Measurements from ENCODE around the gene FAM163B.
A peak's percentile ranks its signal among the peaks of the same experiment; 100 is the strongest.

Gene FAM163B

DNA sequence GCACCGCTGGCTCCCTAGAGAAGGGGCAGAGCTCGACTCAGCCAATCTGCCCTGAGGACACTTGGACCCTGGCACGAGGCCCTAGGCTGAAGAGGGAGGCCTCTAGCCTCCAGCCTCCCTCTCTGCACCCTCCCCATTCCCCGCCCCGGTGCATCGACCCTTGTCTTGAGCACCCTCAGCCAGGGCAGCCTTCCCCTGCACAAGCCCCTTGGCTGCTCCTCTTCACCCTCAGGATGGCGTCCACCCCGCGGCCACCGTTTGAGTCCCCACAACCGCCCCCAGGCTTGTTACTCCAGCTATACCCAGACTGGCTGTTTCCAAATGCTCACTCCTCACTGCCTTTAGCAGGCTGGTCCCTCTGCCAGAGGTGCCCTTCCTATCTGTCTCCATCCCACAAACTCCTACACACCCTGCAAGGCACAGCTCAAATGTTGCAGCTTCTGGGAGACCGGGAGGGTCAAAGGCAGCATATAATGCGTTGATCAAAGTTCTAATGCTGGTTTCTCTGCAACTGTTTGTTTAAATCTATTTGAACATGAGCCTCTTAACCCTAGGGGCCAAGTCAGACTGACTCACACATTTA is 6.5 kb upstream of the FAM163B start:
- DNase-seq: no peak

DNA sequence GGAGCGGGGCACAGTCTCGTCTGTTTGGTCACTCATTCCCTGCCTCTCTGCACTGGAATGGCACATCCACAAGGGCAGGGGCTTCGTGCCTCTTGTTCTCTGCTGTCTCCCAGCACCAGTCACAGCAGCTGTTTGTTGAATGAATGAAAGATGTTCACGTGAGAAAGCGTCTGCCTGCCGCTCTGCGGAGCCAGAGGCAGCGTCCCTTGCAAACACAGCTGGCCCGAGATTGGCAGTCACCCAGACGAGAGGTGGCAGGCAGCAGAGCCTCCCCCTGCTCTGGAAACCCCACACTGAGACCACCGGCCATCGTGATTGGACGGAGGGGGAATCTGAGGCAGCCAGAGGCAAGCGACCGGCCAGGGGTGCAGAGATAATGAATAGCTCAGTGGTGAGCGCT is 6.0 kb upstream of the FAM163B start:
- DNase-seq: no peak

DNA sequence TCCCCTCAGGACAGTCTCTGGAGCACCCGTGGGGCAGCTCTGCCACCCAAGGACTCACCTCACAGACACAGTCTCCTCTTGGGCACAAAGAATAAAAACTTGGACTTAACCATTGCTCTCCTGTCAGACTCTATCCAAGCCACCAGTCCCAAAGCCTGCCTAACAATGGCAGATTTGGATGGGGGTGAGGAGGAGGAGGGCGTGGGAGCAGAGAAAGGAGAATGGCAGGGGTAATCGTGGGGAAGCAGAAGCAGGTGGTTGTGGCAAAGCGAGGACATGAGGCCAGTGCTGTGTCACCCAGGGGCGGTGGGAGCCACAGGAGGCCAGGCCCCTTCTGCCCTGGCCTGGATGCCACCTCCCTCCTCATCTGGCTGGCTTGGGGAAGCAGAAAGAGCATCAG is 5.5 kb upstream of the FAM163B start:
- no peak for DNase-seq

DNA sequence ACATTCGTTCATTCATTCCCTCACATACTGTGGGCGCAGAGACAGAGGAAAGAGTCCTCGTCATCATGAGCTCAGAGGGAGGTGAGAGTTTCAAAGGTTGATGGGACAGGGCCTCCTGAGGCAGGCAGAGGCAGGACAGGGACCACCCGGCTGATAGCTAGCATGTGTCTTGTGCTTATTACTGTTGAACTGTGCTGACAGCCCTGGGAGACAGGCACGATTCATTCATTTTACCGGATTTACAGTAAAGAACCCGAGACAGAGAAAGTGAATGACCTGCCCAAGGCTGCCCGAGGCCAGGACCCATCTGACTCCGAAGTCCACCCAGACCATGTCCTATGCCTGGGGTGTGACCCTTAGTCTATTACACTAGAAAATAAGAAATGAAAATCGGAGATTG is 4.9 kb upstream of the FAM163B start:
- no peak for DNase-seq

DNA sequence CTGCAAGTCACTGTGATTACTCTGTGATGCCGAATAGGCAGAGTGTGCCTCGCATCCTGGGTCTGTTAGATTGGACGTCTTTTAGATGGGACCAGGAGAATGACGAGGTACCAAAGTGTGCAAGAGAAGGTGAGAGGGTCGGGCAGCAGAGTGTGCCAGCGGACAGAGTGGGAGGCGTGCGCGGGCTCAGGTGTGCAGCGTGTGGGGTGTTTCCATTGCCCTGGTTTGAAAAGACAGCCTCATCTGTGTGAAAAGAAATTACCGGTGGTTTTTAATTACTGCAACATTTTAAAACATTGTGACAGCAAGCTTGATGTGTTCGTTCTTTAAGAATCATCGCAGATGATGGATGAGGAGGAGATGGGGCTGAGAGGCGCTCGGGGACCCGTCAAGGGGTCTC is 4.2 kb upstream of the FAM163B start:
- DNase-seq: no peak

DNA sequence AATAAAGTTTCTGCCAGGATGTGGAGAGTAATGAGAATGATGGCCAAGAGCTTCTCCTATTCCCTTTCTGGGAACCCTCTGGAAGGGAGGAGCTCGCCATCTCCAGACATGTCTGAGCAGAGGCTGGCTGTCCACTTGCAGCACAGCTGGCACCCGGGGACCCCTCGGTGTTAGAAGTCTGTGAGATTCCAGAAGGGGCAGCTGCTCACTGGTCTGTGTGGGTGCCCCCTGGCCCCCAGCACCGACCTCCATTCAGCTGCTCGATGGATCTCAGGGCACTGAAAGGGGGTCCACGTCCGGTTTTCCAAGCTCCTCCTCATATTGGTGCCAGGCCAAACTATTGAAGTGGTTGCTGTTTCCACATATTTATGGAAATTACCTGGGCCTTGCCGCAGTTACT is 3.6 kb upstream of the FAM163B start:
- DNase-seq: no peak

DNA sequence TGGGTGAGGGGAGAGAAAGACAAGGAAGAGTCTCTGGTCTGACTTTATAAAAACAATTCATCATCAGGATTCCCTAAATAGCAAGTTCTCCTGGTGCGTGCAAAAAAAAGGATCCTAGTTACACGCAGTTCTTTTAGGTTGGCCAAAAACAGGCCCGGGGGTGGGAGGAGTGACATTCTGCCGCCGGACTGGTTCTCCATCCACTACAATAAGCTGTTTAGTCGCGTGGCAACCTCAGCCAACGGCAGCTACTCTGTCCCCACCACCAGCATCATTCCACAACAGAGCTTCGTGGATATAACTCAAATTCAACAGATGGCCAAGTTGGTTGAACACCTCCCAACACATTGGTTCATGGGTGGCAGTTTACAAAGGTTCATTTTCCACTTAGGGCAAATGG is 2.9 kb upstream of the FAM163B start:
- DNase-seq: no peak

DNA sequence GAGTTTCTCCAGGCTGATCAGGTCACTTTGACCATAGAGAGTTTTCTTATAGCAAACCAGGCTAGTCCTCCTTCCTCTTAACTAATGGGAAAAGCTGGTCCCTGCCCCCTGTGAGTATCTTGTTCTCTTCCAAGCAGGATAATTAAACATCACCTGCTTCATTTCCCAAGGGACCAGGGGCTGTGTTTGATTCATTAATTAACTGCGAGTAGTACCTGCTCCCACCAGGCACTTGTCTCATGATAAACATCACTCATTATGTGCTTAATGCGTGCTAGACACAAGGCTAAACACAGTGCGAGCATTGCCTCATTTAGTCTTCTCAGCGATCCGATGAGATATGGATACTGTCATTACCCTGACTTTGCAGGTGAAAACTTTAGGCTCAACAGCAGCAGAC is 1.7 kb upstream of the FAM163B start:
- DNase-seq: no peak

DNA sequence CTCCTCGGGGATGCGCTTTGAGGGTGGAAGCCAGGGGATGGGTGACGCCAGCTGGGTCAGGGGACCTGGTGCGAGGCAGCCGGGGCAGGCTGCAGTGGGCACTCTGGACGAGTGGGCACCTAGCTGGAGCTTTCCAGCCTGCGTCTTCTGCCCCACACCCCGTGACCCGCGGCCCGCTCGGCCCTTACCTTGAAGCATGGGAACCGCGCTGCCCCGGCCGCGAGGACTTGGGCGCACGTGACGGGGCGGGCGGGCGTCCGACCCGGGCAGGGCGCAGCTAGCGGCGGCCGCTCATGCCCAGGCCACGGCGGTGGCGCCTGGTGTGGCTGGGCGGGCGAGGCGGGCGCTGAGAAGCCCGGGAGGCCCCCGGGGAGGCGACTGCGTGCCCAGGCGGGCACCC is 300 bp downstream of the FAM163B start:
- DNase-seq: no peak

DNA sequence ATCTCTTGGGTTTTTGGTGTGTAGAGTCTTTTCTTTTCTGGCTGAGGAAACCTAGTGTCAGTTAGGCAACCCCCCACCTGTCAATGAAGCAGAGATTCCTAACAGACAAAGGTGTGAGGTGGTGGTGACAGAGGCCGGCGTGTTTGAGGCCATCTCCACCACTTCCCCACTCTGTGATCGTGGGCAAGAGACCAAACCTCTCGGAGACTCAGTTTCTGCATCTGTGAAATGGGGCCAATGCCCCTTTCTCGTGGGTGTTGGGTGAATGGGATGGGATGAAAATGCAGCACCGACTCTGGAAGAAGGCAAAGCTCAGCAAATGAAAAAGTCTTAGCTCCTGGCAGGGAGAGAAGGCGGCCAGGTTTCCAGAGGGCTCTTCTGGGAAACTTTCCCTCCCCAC is 807 bp downstream of the FAM163B start:
- DNase-seq: no peak

DNA sequence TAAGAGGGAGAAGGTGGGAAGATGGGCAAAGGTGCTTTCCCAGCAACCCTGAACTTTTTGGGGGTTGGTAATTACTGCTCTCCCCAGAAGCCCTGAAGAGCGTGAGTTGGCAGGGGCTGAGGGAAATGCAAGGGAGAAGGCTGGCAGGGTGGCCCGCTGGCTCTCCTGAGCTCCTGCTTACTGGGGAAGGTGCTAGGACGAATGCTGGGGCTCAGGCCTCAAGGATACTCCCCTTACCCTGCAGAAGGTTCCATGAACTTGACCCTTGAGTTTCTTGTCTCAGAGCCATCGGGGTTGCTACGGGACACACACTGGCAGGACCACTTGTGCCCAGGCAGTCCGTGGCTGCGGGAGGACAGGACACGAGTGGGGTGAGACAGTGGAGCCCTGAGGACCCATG is 1.2 kb downstream of the FAM163B start:
- DNase-seq: no peak

DNA sequence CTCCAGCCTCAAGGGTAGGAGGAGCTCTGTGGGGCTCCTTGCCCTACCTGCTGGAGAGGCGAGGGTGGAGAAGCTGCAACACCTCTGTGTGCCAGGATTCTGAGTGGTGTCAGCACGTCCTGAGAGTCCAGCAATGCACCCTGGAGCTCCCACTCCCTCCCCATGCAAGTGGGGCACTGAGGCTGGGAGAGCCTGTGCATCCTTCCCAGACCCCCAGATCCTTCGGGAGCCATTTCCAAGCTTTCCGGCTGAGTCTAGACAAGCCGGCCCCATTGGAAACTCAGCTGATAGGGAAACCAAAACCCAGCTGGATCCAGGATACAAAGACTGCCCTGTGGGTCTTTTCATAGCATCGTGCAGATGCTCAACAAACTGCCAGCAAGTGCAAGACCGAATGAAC is 1.8 kb downstream of the FAM163B start:
- DNase-seq: no peak

DNA sequence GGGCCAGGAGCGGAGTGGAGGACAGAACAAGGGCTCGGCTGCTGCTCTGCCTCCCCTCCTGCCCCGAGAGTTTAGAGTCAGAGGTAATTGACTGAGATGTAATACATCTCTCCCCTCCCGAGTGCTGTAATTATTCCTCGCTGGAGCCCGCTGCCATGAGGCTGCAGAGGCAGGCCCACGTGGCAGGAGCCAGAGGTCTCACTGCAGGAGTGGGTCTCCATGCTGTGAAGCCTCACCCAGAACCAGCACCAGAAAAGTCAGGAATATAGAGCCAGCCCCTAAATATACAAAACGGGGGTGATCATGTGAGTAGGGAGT is 2.5 kb downstream of the FAM163B start:
- no peak for DNase-seq

DNA sequence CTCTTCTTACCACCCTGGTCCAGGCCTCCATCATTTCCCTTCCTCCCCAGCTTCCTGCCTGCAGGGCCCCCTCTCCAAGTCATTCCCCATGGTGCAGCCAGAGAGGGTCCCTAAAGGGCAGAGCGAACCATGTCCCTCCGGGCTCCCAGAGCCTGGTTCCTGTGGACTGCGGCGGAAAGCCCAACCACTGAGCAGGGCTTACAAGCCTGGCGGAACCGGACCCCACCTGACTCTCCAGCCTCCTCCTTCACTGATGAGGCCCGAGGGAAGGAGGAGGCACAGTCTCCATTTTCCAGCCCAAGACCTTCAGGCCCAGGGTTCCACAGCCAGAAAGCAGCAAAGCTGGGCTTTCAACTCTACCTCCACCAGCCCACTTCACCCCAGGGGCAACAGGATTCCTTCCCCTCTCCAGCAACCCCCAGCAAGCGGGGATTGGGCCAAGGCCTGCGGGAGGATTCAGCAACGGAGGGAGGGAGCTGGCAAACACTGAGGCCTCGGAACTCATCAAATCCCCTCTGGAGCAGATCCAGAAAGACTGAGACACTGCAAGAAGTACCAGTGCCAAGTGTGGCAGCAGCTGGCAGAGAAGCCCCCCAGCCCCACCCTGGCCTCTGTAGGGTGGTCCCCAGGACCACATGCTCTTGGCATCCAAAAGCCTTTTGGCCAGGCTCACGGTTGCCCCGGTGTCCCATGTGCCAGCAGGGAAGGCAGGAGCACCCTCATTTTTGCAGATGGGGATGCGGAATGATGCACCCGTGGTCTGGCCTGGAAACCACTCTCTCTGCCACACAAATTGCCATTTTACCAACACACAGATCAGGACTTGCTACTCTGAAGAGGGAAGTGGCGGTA is 3.1 kb downstream of the FAM163B start:
- DNase-seq: peak in 1 of 2 experiments; percentile 6

DNA sequence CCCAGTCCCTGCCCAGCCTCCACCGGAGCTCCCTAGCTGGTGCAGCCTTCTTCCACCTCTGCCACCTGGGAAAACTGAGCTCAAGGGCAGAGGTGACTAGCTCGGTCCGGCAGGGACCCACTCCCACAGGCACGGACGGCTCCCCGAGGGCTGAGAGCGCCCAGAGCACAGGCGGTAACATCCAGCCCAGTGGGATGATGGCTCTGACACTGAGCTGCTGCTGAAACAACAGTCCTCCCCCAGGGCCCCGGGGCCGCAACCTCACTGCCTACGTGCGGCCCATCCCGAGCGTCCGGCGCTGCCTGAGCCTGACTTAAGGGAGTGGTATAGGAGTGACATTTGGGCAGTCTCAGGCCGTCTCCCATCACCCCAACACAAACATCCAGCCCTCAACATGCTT is 3.7 kb downstream of the FAM163B start:
- no peak for DNase-seq

DNA sequence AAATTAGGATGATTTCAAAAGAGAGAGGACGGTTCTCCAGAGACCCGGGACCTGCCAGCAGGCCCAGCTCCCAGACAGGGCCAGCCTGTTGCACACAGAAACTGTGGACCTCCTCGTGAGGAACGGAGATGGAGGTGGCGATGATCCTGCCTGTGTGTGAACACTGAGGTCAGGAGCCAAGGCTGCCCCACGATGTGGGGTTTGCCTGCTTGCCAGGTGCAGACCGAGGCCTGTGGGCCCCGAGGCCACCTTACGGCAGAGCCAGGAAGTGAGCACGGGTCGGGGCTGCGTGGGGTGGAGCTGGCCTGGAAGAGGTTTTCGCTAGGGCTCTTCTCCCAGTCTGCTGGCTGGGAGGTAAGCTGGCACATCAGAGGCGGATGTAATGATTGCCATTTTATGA is 4.3 kb downstream of the FAM163B start:
- DNase-seq: no peak

DNA sequence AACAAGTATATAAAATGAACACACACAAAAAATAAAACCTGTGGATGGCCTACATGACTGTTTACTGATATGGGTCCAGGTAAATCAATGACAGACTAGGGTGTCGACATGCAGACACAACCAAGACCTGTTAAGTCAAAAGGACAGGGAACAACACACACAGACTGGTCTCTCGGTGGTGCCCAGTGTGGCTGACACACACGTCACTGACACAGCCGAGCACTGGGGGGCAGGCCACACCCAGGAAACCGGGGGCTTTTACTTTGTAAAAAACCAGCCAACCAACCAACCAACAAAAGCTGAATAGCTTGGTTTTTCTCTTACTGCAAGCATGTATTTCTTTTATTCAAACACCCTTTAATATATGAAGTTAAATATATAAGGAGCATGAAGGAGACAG is 5.0 kb downstream of the FAM163B start:
- DNase-seq: no peak

DNA sequence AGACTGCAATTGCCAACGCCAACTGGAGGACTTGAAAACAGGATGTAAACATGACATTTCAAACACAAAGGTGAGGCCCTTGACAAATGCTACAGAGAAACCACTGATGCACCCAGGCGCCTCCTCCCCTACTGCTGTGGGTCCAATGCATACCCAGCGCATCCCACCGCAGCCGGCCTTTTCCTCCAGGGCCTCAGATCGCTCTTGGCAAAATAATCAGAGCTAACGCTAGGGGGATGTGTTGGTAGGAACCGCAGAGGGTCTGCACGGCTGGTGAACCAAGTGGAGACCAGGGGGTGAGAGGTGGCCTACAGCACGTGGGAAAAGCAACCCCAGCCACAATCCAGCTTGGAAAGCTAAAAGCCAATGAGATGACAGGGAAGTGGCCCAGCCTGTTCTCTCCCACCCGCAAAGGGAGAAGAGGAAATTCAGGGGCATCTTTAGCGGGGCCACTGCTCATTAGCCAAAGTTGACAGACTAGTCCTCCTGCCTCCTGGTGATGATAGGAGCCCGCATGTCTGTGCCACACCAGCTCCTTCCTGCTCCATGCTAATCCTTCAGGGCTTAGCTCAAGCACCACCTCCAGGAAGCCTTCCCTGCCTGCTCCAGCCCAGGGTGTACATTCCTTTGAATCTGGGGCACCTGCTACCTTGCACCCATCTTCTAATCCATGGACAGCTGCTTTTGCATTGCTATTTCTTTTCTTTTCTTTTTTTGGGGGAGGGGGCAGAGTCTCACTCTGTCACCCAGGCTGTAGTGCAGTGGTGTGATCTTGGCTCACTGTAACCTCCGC is 5.9 kb downstream of the FAM163B start:
- no peak for DNase-seq

DNA sequence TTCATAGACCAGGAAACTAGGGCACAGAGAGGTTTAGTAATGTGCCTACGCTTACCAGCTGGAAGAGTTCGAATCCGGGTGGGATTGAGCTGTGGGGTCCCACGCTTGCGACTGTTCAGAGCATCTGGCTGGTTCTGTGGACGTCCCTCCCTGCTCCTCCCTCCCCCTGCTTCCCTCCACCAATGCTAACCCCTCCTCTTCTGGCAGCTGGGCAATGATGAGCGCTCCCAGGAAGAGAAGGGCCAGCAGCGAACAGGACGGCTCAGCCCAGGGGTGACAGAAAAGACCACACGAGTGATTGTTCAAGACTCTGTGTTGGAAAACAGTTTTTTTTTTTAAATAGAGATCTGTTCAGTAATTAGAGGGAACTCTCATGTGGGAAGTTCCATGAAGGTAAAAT is 6.9 kb downstream of the FAM163B start:
- no peak for DNase-seq

DNA sequence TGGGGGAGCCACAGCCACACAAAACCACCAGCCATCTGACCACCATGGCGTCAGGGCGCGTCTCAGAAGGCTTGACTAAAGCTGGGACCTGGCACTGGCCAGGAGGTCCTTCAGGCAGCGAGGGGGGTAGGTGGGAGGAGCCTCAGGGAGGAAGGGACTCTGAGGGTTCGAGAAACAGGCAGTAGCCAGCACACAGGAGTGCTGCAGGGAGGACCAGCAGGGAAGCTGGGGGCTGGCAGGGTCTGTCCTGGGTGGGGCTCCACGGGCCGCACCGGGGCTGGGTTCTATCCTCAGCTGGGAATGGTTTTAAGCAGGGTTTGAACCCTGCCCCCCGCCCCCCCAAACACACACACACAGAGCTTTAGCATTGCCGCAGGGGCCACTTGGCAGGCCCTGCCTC is 7.4 kb downstream of the FAM163B start:
- DNase-seq: no peak

DNA sequence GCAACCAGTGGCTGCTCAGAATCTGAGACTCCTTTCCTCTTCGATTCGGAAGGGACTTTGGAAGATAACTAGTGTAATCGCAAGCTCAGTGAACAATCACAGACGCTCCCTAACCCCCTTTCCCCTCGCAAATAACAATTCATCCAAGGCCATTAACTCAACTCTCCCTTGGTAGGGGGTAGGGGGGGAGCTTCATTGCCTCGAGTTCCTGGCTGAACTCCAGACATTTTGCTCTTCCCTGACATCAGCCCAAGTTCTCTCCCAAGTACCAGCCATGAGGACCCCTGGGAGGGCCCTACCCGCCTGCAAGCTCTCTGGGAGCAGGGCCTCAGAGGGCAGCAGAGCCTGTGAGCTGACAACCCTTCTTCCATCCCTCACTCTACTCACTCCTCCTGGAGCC is 8.4 kb downstream of the FAM163B start:
- no peak for DNase-seq

DNA sequence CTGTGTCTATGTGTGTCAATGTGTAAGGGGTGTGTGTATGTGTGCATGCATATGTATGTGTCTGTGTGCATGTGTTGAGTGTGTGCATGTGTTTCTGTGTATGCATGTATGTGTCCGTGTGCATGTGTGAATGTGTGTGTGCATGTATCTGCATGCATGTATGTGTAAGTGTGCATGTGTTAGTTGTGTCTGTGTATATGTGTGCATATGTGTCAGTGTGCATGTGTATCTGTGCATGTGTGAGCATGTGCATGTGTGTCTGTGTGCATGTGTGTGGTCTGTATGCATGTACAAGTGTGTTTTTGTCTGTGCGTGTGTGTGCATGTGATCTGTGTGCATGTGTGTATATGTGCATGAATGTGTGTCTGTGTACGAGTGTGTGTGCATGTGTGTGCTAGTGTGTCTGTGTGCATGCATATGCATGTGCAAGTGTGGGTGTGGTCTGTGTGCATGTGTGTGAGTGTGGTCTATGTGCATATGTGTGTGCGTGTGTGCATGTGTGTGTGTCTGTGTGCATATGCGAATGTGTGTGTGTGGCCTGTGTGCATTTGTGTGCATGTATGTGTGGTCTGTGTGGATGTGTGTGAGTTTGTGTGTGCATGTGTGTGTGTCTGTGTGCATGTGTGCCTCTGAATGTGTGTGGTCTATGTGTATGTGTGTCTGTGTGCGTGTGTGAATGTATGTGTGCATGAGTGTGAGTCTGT is 9.6 kb downstream of the FAM163B start:
- DNase-seq: no peak

DNA sequence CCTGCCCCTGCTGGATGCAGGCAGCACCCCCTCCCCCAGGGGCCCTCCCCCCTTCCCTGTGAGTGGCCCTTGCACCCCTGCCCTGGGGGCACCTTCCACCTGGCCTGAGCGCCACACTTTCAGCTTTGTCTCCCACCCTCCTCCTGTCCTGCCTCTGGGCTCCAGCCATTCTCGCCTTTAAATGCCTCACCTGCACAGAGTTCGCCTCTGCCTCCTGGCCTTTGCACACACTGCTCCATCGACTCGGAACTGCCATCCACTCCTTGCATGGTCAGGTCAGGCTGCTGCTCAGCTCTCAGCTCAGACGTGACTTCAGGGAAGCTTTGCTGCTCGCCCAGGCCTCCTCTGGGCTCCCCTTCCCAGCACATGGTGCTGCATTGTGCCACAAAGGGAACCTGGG is 10.2 kb downstream of the FAM163B start:
- DNase-seq: no peak

Measured in NCI-H446 (cell line).